Head of caudate nucleus (tissue), 42 donors: ENCODE results near the gene TCEAL5.
"Not testable (repeated sequence)": the region's sequence is repeated elsewhere in the genome, so short reads cannot be mapped to it uniquely, and the experiment has no call there.

Experiments
- DNase-seq, 42 donors: peaks; one replicate each; pipeline versions ENCODE4 v3.0.0 to v3.0.0-alpha.2; 2020 to 2021; ENCODE audit warnings: mixed read lengths in 7 of 42
- intact Hi-C: fragments of 100-400 bp; cut with DNase I; formaldehyde crosslinking; loops from one replicate; pipeline ENCODE4 v1.15.0; 2022

The TCEAL5 gene

GRCh38 chrX:103240155-103240554 lies 36.4 kb downstream of the TCEAL5 start:
- no peak for DNase-seq
- intact Hi-C loops: no loop called here

- intact Hi-C loops: no loop called here
- no peak for DNase-seq
Measured at GRCh38 chrX:103236296-103236695, 40.3 kb downstream of the TCEAL5 start.

- intact Hi-C loops, DNase-seq: not testable (repeated sequence)
Measured at GRCh38 chrX:103235608-103236007, 40.9 kb downstream of the TCEAL5 start.

GRCh38 chrX:103234869-103235268 lies 41.7 kb downstream of the TCEAL5 start:
- intact Hi-C loops: no loop called here
- no peak for DNase-seq

- intact Hi-C loops: no loop called here
Measured at GRCh38 chrX:103233263-103233662, 43.3 kb downstream of the TCEAL5 start.

GRCh38 chrX:103225918-103226317 lies 50.6 kb downstream of the TCEAL5 start:
- intact Hi-C loops, DNase-seq: not testable (repeated sequence)

More at GRCh38 chrX:103233263-103233662, 43.3 kb downstream of the TCEAL5 start:
- no peak for DNase-seq
